ENCODE measurements around the gene CFD.

- TF ChIP-seq, protein P1, sequence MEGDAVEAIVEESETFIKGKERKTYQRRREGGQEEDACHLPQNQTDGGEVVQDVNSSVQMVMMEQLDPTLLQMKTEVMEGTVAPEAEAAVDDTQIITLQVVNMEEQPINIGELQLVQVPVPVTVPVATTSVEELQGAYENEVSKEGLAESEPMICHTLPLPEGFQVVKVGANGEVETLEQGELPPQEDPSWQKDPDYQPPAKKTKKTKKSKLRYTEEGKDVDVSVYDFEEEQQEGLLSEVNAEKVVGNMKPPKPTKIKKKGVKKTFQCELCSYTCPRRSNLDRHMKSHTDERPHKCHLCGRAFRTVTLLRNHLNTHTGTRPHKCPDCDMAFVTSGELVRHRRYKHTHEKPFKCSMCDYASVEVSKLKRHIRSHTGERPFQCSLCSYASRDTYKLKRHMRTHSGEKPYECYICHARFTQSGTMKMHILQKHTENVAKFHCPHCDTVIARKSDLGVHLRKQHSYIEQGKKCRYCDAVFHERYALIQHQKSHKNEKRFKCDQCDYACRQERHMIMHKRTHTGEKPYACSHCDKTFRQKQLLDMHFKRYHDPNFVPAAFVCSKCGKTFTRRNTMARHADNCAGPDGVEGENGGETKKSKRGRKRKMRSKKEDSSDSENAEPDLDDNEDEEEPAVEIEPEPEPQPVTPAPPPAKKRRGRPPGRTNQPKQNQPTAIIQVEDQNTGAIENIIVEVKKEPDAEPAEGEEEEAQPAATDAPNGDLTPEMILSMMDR (IDR thresholded peaks at IDR 0.05), result no peak
- no peak for TF ChIP-seq POLR2A (IDR thresholded peaks at IDR 0.05)
These were observed 53.0 kb downstream of the CFD start for GRCh38 chr19:912181-913079.
